GM12892 (cell line): Measurements from ENCODE around the gene STRN4.
"Not testable (repeated sequence)": the region's sequence is repeated elsewhere in the genome, so short reads cannot be mapped to it uniquely, and the experiment has no call there.

Experiments used
- DNase-seq: peaks from one replicate; pipeline ENCODE4 v3.0.0; 2011; ENCODE audit not compliant: insufficient read length
- FAIRE-seq: peaks from 2 replicates; lab custom pipeline; 2011; peaks lifted over from hg19 to GRCh38; lab: Jason Lieb, UNC
- POLR2A ChIP-seq: IDR thresholded peaks from 2 replicates; pipeline ENCODE4 v1.6.1; 2011; ENCODE audit warnings: low read depth, low read length, control low read depth
- POLR2AphosphoS5 ChIP-seq: IDR thresholded peaks from 2 replicates; pipeline ENCODE4 v1.6.1; 2011; ENCODE audit warnings: low read depth, low read length, control low read depth
- TAF1 ChIP-seq: IDR thresholded peaks from 2 replicates; pipeline ENCODE4 v1.6.1; 2011; ENCODE audit warnings: low read depth, mild to moderate bottlenecking, control low read depth, low read length, borderline replicate concordance

The STRN4 gene

GRCh38 chr19:46766569-46767317 is 20.5 kb upstream of the STRN4 start:
- FAIRE-seq (peak; percentile 27), DNase-seq (peak; percentile 77)
- TF ChIP-seq POLR2A, result no peak
- TF ChIP-seq TAF1, result no peak
- no peak for TF ChIP-seq POLR2AphosphoS5

- DNase-seq (no peak), FAIRE-seq (no peak)
- no peak for TF ChIP-seq POLR2A
- TF ChIP-seq POLR2AphosphoS5, result no peak
- no peak for TF ChIP-seq TAF1
These were observed 18.6 kb upstream of the STRN4 start for GRCh38 chr19:46764817-46765291.

GRCh38 chr19:46762245-46762890 is 16.1 kb upstream of the STRN4 start:
- TF ChIP-seq TAF1, result no peak
- DNase-seq (no peak), FAIRE-seq (no peak)

GRCh38 chr19:46761418-46761831 is 15.2 kb upstream of the STRN4 start:
- no peak for FAIRE-seq

GRCh38 chr19:46760897-46761296 is 14.6 kb upstream of the STRN4 start:
- FAIRE-seq, DNase-seq: not testable (repeated sequence)

More at GRCh38 chr19:46761418-46761831, 15.2 kb upstream of the STRN4 start:
- no peak for DNase-seq
- TF ChIP-seq TAF1, result no peak
- TF ChIP-seq POLR2AphosphoS5, result no peak
- TF ChIP-seq POLR2A, result no peak

GRCh38 chr19:46760363-46760762 is 14.1 kb upstream of the STRN4 start:
- TF ChIP-seq POLR2AphosphoS5, result no peak
- no peak for TF ChIP-seq TAF1
- TF ChIP-seq POLR2A, result no peak
- DNase-seq, result no peak
- no peak for FAIRE-seq

- DNase-seq (no peak), FAIRE-seq (no peak)
- no peak for TF ChIP-seq TAF1
- TF ChIP-seq POLR2AphosphoS5, result no peak
- no peak for TF ChIP-seq POLR2A
These were observed 13.6 kb upstream of the STRN4 start for GRCh38 chr19:46759817-46760333.

- TF ChIP-seq POLR2AphosphoS5 (no peak), POLR2A (no peak), TAF1 (no peak)
- DNase-seq (no peak), FAIRE-seq (no peak)
These were observed 13.0 kb upstream of the STRN4 start for GRCh38 chr19:46759206-46759605.

GRCh38 chr19:46756544-46756888 is 10.3 kb upstream of the STRN4 start:
- FAIRE-seq (no peak), DNase-seq (no peak)
- TF ChIP-seq POLR2A (no peak), TAF1 (no peak), POLR2AphosphoS5 (no peak)

- TF ChIP-seq TAF1, result no peak
- TF ChIP-seq POLR2A, result no peak
- no peak for TF ChIP-seq POLR2AphosphoS5
- DNase-seq (no peak), FAIRE-seq (no peak)
These were observed 9.7 kb upstream of the STRN4 start for GRCh38 chr19:46755853-46756543.

- TF ChIP-seq POLR2A (no peak), POLR2AphosphoS5 (no peak), TAF1 (no peak)
- no peak for DNase-seq
- FAIRE-seq, result no peak
These were observed 9.0 kb upstream of the STRN4 start for GRCh38 chr19:46755077-46755852.

- peak; percentile 53 for FAIRE-seq
- TF ChIP-seq TAF1 (no peak), POLR2AphosphoS5 (no peak), POLR2A (no peak)
- DNase-seq, result no peak
These were observed 7.3 kb upstream of the STRN4 start for GRCh38 chr19:46753420-46754155.
